ENCODE measurements around the gene GTPBP10.

GRCh38 chr7:90346336-90347125 is at the start of gene GTPBP10:
- TF ChIP-seq CTCF (optimal IDR thresholded peaks at IDR 0.05 in 1 of 3, IDR thresholded peaks at IDR 0.05 in 1 of 3, conservative IDR thresholded peaks at IDR 0.05 in 1 of 3; ENCODE audit: extremely low read depth in 1 of 3, insufficient read depth in 2 of 3, low read length in 3 of 3) (peak; percentile 82 to 90 (median 83)), EZH2 (IDR thresholded peaks at IDR 0.05; ENCODE audit: low read length) (no peak)

All from keratinocyte (primary cell).